GM23338 (cell line): ENCODE measurements around the gene HSD11B2.

ENCODE experiments used
- CREB1 ChIP-seq: fragments of 250-450 bp; sonication (Bioruptor Pico); IDR thresholded peaks from 2 replicates; pipeline ENCODE4 v1.5.0; 2020; ENCODE audit warnings: low read depth, mild to moderate bottlenecking, moderate library complexity
- EZH2 ChIP-seq: fragments of 200-600 bp; sonication (generic); IDR thresholded peaks from one replicate; pipeline ENCODE4 v1.8.0; 2017; ENCODE audit warnings: antibody characterized with exemption, mild to moderate bottlenecking, low read depth; ENCODE audit not compliant: unreplicated experiment
- EZH2phosphoT487 ChIP-seq: fragments of 200-600 bp; sonication (generic); IDR thresholded peaks from one replicate; pipeline ENCODE4 v1.8.1; 2018; ENCODE audit warnings: antibody characterized with exemption; ENCODE audit not compliant: unreplicated experiment
- JUNB ChIP-seq: IDR thresholded peaks from one replicate; pipeline ENCODE4 v1.6.1; 2016; ENCODE audit warnings: antibody characterized with exemption; ENCODE audit not compliant: unreplicated experiment
- NANOG ChIP-seq: IDR thresholded peaks from 2 replicates; pipeline ENCODE4 v1.6.1; 2016; ENCODE audit warnings: antibody characterized with exemption, borderline replicate concordance
- POLR2AphosphoS5 ChIP-seq: IDR thresholded peaks from 2 replicates; pipeline ENCODE4 v1.6.1; 2016; ENCODE audit warnings: antibody characterized with exemption, low read depth
- STAT1 ChIP-seq: IDR thresholded peaks from one replicate; pipeline ENCODE4 v1.6.1; 2016; ENCODE audit warnings: antibody characterized with exemption; ENCODE audit not compliant: unreplicated experiment
- ZNF114 ChIP-seq: fragments of 250-450 bp; sonication (Bioruptor Pico); IDR thresholded peaks from 2 replicates; pipeline ENCODE4 v1.5.0; 2020; ENCODE audit warnings: mild to moderate bottlenecking, moderate library complexity
- ZNF331 ChIP-seq: fragments of 250-450 bp; sonication (Bioruptor Pico); IDR thresholded peaks from 2 replicates; pipeline ENCODE4 v1.5.0; 2020; ENCODE audit warnings: low read depth, mild to moderate bottlenecking, moderate library complexity
- ZNF462 ChIP-seq: fragments of 250-450 bp; sonication (Bioruptor Pico); IDR thresholded peaks from 2 replicates; pipeline ENCODE4 v1.5.0; 2020; ENCODE audit warnings: mild to moderate bottlenecking, moderate library complexity
- TF ChIP-seq, protein P1 (sequence below), 2 experiments: fragments of 200-600 bp in 1 of 2; sonication (generic) in 1 of 2; conservative IDR thresholded peaks; 2 replicates each; pipeline versions ENCODE4 v1.5.1 to v1.6.1; 2016 to 2017; ENCODE audit warnings: antibody characterized with exemption in 2 of 2, low read depth in 2 of 2, mild to moderate bottlenecking in 2 of 2, moderate library complexity in 1 of 2
- TF ChIP-seq, protein P2 (sequence below): IDR thresholded peaks from one replicate; pipeline ENCODE4 v1.6.1; 2018; ENCODE audit warnings: antibody characterized with exemption; ENCODE audit not compliant: unreplicated experiment
- TF ChIP-seq, protein P3 (sequence below): IDR thresholded peaks from 2 replicates; pipeline ENCODE4 v1.6.1; 2016; ENCODE audit warnings: antibody characterized with exemption

DNA sequence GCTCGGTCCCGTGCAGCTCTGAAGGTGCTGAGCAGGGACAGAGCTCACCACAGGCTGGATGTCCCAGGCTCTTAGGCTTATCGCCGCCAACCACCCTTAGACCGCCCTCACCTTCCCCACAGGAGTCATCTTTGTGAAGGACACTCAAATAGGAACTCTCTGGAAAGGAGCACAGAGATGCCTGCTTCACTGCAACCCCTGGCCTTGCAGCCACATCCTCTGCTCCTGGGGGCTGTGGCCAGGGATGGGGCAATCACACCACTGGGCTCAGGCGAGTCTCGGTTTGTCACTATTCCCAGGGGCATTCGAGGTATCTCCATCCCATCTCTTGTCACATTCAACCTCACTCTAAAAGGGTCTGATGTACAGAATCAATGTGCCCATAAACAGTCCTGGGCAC is 25.6 kb upstream of the HSD11B2 start:
- TF ChIP-seq, protein P1, sequence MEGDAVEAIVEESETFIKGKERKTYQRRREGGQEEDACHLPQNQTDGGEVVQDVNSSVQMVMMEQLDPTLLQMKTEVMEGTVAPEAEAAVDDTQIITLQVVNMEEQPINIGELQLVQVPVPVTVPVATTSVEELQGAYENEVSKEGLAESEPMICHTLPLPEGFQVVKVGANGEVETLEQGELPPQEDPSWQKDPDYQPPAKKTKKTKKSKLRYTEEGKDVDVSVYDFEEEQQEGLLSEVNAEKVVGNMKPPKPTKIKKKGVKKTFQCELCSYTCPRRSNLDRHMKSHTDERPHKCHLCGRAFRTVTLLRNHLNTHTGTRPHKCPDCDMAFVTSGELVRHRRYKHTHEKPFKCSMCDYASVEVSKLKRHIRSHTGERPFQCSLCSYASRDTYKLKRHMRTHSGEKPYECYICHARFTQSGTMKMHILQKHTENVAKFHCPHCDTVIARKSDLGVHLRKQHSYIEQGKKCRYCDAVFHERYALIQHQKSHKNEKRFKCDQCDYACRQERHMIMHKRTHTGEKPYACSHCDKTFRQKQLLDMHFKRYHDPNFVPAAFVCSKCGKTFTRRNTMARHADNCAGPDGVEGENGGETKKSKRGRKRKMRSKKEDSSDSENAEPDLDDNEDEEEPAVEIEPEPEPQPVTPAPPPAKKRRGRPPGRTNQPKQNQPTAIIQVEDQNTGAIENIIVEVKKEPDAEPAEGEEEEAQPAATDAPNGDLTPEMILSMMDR (conservative IDR thresholded peaks at IDR 0.05; ENCODE audit: low read depth in 2 of 2), result no peak
- TF ChIP-seq EZH2phosphoT487 (no peak), EZH2 (no peak), JUNB (no peak), POLR2AphosphoS5 (no peak), CREB1 (CRISPR knock-in tag) (no peak), NANOG (no peak), ZNF114 (CRISPR knock-in tag) (no peak), STAT1 (no peak), ZNF331 (CRISPR knock-in tag) (no peak), ZNF462 (CRISPR knock-in tag) (no peak)
- TF ChIP-seq, protein P2, sequence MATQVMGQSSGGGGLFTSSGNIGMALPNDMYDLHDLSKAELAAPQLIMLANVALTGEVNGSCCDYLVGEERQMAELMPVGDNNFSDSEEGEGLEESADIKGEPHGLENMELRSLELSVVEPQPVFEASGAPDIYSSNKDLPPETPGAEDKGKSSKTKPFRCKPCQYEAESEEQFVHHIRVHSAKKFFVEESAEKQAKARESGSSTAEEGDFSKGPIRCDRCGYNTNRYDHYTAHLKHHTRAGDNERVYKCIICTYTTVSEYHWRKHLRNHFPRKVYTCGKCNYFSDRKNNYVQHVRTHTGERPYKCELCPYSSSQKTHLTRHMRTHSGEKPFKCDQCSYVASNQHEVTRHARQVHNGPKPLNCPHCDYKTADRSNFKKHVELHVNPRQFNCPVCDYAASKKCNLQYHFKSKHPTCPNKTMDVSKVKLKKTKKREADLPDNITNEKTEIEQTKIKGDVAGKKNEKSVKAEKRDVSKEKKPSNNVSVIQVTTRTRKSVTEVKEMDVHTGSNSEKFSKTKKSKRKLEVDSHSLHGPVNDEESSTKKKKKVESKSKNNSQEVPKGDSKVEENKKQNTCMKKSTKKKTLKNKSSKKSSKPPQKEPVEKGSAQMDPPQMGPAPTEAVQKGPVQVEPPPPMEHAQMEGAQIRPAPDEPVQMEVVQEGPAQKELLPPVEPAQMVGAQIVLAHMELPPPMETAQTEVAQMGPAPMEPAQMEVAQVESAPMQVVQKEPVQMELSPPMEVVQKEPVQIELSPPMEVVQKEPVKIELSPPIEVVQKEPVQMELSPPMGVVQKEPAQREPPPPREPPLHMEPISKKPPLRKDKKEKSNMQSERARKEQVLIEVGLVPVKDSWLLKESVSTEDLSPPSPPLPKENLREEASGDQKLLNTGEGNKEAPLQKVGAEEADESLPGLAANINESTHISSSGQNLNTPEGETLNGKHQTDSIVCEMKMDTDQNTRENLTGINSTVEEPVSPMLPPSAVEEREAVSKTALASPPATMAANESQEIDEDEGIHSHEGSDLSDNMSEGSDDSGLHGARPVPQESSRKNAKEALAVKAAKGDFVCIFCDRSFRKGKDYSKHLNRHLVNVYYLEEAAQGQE, result no peak
- TF ChIP-seq, protein P3, sequence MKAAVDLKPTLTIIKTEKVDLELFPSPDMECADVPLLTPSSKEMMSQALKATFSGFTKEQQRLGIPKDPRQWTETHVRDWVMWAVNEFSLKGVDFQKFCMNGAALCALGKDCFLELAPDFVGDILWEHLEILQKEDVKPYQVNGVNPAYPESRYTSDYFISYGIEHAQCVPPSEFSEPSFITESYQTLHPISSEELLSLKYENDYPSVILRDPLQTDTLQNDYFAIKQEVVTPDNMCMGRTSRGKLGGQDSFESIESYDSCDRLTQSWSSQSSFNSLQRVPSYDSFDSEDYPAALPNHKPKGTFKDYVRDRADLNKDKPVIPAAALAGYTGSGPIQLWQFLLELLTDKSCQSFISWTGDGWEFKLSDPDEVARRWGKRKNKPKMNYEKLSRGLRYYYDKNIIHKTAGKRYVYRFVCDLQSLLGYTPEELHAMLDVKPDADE, result no peak
